OCI-LY3 (cell line): ENCODE data around the gene TBC1D8.

ENCODE experiments used
- H2AFZ ChIP-seq: fragments of 200-600, 300-600 bp; shearing (Covaris generic); 2 replicates; pipeline ENCODE4 v1.6.0; 2014; ENCODE audit warnings: antibody characterized with exemption, low read depth, low read length
- H3K27ac ChIP-seq: fragments of 200-600, 300-600 bp; sonication (generic); 2 replicates; pipeline ENCODE4 v1.5.1; 2014; ENCODE audit warnings: mild to moderate bottlenecking, low read length, moderate library complexity, mixed read lengths
- H3K27me3 ChIP-seq: fragments of 200-600, 300-600 bp; sonication (generic); 2 replicates; pipeline ENCODE4 v1.6.1; 2014; ENCODE audit warnings: low read depth, low read length, mixed read lengths
- H3K36me3 ChIP-seq: fragments of 200-600, 300-600 bp; sonication (generic); replicated peaks from 2 replicates; pipeline ENCODE3; 2014; ENCODE audit warnings: low read depth, low read length, mixed read lengths
- H3K4me1 ChIP-seq: fragments of 300-600, 200-600 bp; sonication (generic); 2 replicates; pipeline ENCODE4 v1.6.1; 2014; ENCODE audit warnings: low read length, mixed read lengths
- H3K4me2 ChIP-seq: fragments of 200-600, 300-600 bp; sonication (generic); 2 replicates; pipeline ENCODE4 v1.6.1; 2014; ENCODE audit warnings: low read length, mixed read lengths
- H3K4me3 ChIP-seq: fragments of 300-600, 200-600 bp; sonication (generic); 2 replicates; pipeline ENCODE4 v1.5.1; 2014; ENCODE audit warnings: antibody characterized with exemption, mild to moderate bottlenecking, low read length, moderate library complexity
- H3K79me2 ChIP-seq: fragments of 300-600, 200-600 bp; shearing (Covaris generic); 2 replicates; pipeline ENCODE4 v1.6.1; 2014; ENCODE audit warnings: mild to moderate bottlenecking, low read length, mixed read lengths
- H3K9ac ChIP-seq: fragments of 300-600, 200-600 bp; shearing (Covaris generic); 2 replicates; pipeline ENCODE4 v1.6.0; 2014; ENCODE audit warnings: mild to moderate bottlenecking, low read length, moderate library complexity
- H3K9me3 ChIP-seq: fragments of 200-600, 300-600 bp; shearing (Covaris generic); 2 replicates; pipeline ENCODE4 v1.6.1; 2014; ENCODE audit warnings: low read length, mixed read lengths; ENCODE audit not compliant: insufficient read depth
- H4K20me1 ChIP-seq: fragments of 200-600, 300-600 bp; sonication (generic); 2 replicates; pipeline ENCODE4 v1.6.1; 2016; ENCODE audit warnings: low read length, mixed read lengths; ENCODE audit not compliant: insufficient read depth
- EZH2phosphoT487 ChIP-seq: fragments of 200-600 bp; shearing (Covaris generic); IDR thresholded peaks from 2 replicates; pipeline ENCODE4 v1.6.1; 2018; ENCODE audit warnings: antibody characterized with exemption, mixed run types, low read depth
- TF ChIP-seq, protein P1 (sequence below): fragments of 200-600, 300-600 bp; sonication (generic); IDR thresholded peaks from 2 replicates; pipeline ENCODE4 v1.5.1; 2014; ENCODE audit warnings: antibody characterized with exemption, low read length, low read depth

TBC1D8 gene

DNA sequence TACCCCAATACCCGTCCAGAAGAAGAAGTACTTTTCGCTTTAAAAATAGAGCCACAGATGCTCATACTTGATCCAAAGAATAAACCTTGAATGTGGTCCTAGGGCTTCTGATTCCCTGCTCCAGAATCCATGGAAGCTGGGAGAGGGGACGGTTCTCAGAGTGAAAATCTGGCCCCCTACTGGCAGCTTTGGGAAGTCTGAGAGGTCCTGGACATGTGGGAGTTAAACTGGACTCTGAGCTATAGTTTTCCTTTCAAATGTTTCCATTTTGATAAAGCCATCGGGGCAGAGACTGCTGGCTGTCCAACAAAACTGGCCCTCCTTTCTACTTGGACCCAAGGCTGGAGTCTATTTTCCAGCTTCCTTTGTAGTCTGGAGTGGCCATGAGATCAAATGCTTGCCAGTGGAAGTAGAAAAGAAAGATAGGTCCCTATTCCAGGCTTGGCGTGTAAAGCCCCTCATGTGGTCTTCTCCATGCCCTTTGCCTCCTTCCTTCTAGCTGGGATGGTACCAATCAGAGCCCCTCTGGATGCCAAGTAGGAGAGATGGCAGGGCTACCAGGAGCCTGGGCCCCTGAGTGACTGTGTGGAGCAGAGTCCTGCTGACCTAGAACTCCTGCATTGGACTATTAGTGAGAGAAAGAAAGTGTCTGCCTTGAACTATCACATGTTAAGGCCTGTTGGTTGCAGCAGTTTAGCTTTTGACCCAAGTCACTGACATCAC is 37.7 kb upstream of the TBC1D8 start:
- no peak for TF ChIP-seq EZH2phosphoT487
- TF ChIP-seq, protein P1, sequence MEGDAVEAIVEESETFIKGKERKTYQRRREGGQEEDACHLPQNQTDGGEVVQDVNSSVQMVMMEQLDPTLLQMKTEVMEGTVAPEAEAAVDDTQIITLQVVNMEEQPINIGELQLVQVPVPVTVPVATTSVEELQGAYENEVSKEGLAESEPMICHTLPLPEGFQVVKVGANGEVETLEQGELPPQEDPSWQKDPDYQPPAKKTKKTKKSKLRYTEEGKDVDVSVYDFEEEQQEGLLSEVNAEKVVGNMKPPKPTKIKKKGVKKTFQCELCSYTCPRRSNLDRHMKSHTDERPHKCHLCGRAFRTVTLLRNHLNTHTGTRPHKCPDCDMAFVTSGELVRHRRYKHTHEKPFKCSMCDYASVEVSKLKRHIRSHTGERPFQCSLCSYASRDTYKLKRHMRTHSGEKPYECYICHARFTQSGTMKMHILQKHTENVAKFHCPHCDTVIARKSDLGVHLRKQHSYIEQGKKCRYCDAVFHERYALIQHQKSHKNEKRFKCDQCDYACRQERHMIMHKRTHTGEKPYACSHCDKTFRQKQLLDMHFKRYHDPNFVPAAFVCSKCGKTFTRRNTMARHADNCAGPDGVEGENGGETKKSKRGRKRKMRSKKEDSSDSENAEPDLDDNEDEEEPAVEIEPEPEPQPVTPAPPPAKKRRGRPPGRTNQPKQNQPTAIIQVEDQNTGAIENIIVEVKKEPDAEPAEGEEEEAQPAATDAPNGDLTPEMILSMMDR, result peak; percentile 18
- H4K20me1 ChIP-seq, result no peaks in the 10 kb centered on the region
- H3K27me3 ChIP-seq, result peaks cover 3% of the 10 kb centered on the region; the same call in 1 of the 2 replicates
- H3K4me2 ChIP-seq, result no peak overlapping the region
- H3K27ac ChIP-seq, result no peak overlapping the region
- H3K4me1 ChIP-seq, result peaks cover 4% of the 10 kb centered on the region
- H3K9ac ChIP-seq, result no peak overlapping the region
- no peak overlapping the region for H2AFZ ChIP-seq
- no peaks in the 10 kb centered on the region for H3K9me3 ChIP-seq
- no peaks in the 10 kb centered on the region for H3K79me2 ChIP-seq
- no peak overlapping the region for H3K4me3 ChIP-seq
- H3K36me3 ChIP-seq, result no peaks in the 10 kb centered on the region

DNA sequence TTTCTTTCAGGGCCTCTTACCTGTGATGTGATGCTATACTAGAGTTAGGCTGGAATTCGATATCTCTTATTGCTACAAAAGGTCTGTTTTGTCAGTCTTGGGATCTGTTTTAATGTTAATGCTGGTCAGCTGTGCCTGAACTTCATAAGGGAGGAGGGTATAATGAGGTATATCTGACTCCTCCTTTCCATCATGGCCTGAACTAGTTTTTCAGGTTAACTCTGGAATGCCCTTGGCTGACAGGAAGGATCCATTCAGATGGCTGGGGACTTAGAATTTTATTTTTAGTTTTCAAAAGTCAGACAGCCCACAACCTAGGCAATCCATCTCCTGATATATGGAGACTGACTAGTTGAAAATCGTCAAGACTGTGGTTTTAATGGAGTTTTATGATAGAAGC is 35.9 kb upstream of the TBC1D8 start:
- Histone ChIP-seq H3K79me2 (no peaks in the 10 kb centered on the region), H3K27ac (no peak overlapping the region), H4K20me1 (no peaks in the 10 kb centered on the region), H3K36me3 (no peaks in the 10 kb centered on the region), H3K4me3 (no peak overlapping the region), H2AFZ (no peak overlapping the region), H3K4me2 (no peak overlapping the region), H3K9me3 (no peaks in the 10 kb centered on the region), H3K27me3 (peaks cover 3% of the 10 kb centered on the region; the same call in 1 of the 2 replicates), H3K4me1 (peaks cover 4% of the 10 kb centered on the region), H3K9ac (no peak overlapping the region)
- TF ChIP-seq, protein P1, result no peak
- TF ChIP-seq EZH2phosphoT487, result no peak

DNA sequence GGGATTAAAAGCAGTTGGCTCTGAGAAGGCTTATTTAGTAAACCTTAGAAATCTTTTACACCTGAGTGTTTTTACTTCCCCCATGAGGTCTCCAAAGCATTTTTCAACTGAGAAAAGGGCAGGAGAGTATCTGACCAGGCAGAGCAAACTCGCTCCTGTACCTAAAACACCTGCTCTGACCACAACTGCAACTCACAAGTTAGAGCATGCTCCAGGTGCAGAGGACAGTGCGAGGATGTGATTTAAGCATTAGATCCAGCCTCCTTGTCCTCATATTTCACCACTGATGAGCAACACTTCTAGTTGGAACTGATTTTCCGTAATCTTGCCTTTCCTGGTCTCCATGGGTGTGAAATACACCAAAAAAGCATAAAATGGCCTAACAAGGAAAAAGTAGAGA is 34.5 kb upstream of the TBC1D8 start:
- no peak overlapping the region for H3K4me3 ChIP-seq
- H3K4me2 ChIP-seq, result no peak overlapping the region
- TF ChIP-seq EZH2phosphoT487, result no peak
- TF ChIP-seq, protein P1, result no peak
- no peak overlapping the region for H2AFZ ChIP-seq
- H3K79me2 ChIP-seq, result no peaks in the 10 kb centered on the region
- H3K27me3 ChIP-seq, result no peaks in the 10 kb centered on the region
- no peaks in the 10 kb centered on the region for H3K9me3 ChIP-seq
- no peaks in the 10 kb centered on the region for H3K4me1 ChIP-seq
- H3K9ac ChIP-seq, result no peak overlapping the region
- H3K27ac ChIP-seq, result no peak overlapping the region
- no peaks in the 10 kb centered on the region for H4K20me1 ChIP-seq
- no peaks in the 10 kb centered on the region for H3K36me3 ChIP-seq

DNA sequence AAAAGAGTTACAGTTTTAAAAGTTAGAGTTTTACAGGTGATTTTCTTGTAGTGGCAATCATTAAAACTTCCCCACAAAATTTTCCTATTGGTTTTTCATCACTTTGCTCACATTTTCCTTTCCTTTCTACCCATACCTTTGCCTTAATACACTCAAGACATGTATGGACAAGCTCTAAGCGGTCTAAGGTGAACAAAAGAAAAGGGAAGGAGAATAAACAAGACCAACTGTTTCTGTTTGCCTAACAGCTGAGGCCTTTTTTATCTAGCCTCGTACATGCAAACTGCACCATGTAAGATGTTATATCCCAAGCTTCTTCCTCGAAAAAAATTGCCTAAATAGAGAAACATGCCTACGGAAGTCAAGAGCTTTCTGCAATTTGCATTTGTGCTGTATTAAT is 33.9 kb upstream of the TBC1D8 start:
- Histone ChIP-seq H3K79me2 (no peaks in the 10 kb centered on the region), H4K20me1 (no peaks in the 10 kb centered on the region), H3K9me3 (no peaks in the 10 kb centered on the region), H3K27me3 (no peaks in the 10 kb centered on the region), H3K9ac (no peak overlapping the region), H3K4me2 (no peak overlapping the region), H3K4me3 (no peak overlapping the region), H3K4me1 (no peaks in the 10 kb centered on the region), H3K36me3 (no peaks in the 10 kb centered on the region), H3K27ac (no peak overlapping the region), H2AFZ (no peak overlapping the region)
- TF ChIP-seq, protein P1, result no peak
- no peak for TF ChIP-seq EZH2phosphoT487
